Measurements from ENCODE around the gene RAMACL. TPM values are rescaled to one million over a fixed set of nuclear protein-coding genes. Genes with fewer than 3 reads are reported as not detected.
A peak's percentile ranks its signal among the peaks of the same experiment; 100 is the strongest.
"Not testable (repeated sequence)": the region's sequence is repeated elsewhere in the genome, so short reads cannot be mapped to it uniquely, and the experiment has no call there.

RAMACL gene
- 0.14 and 0.30 TPM in 2 replicates for total RNA-seq

- Mint-ChIP-seq H3K36me3 (ENCODE audit: low read depth) (no peaks in the 10 kb centered on the region), H3K27me3 (no peaks in the 10 kb centered on the region), H3K4me3 (no peak within 1 kb of the TSS), H3K27ac (no peak within 1 kb of the TSS), H3K9me3 (no peaks in the 10 kb centered on the region), H3K4me1 (peaks cover 13% of the 10 kb centered on the region)
- intact Hi-C loops (cut with micrococcal nuclease) = no loop called here
- DNase-seq = peak; percentile 80
Observed at GRCh38 chr6:166586424-166587156, at the start of gene RAMACL. Gene RAMACL, minus strand, starts transcription at chr6:166586678. Its CDS starts 201 bp downstream, at chr6:166586477.

GRCh38 chr6:166635013-166635970 is 48.8 kb upstream of the RAMACL start:
- Mint-ChIP-seq H3K36me3 (ENCODE audit: low read depth) (no peaks in the 10 kb centered on the region), H3K27ac (no peak overlapping the region), H3K9me3 (no peaks in the 10 kb centered on the region), H3K4me3 (no peak overlapping the region), H3K27me3 (peaks cover 23% of the 10 kb centered on the region), H3K4me1 (peaks cover 6% of the 10 kb centered on the region)
- intact Hi-C loops (cut with micrococcal nuclease) = no loop called here
- no peak for DNase-seq

- peaks cover 24% of the 10 kb centered on the region for H3K27me3 Mint-ChIP-seq
Observed at GRCh38 chr6:166634581-166634980, 48.1 kb upstream of the RAMACL start.

GRCh38 chr6:166633732-166634535 is 47.5 kb upstream of the RAMACL start:
- intact Hi-C loops (cut with micrococcal nuclease) = no loop called here
- peaks cover 23% of the 10 kb centered on the region for H3K27me3 Mint-ChIP-seq
- H3K27ac Mint-ChIP-seq = no peak overlapping the region

More at GRCh38 chr6:166634581-166634980, 48.1 kb upstream of the RAMACL start:
- H3K4me1 Mint-ChIP-seq; H3K9me3 Mint-ChIP-seq; intact Hi-C loops (cut with micrococcal nuclease); H3K27ac Mint-ChIP-seq; H3K36me3 Mint-ChIP-seq (ENCODE audit: low read depth); DNase-seq; H3K4me3 Mint-ChIP-seq: not testable (repeated sequence)

GRCh38 chr6:166632731-166633130 is 46.3 kb upstream of the RAMACL start:
- no peaks in the 10 kb centered on the region for H3K36me3 Mint-ChIP-seq (ENCODE audit: low read depth)
- no peaks in the 10 kb centered on the region for H3K9me3 Mint-ChIP-seq
- DNase-seq = no peak
- H3K4me1 Mint-ChIP-seq = peaks cover 14% of the 10 kb centered on the region
- H3K27me3 Mint-ChIP-seq = peaks cover 30% of the 10 kb centered on the region
- no peak overlapping the region for H3K4me3 Mint-ChIP-seq
- intact Hi-C loops (cut with micrococcal nuclease) = no loop called here
- H3K27ac Mint-ChIP-seq = no peak overlapping the region

More at GRCh38 chr6:166633732-166634535, 47.5 kb upstream of the RAMACL start:
- Mint-ChIP-seq H3K4me1 (peaks cover 7% of the 10 kb centered on the region), H3K36me3 (ENCODE audit: low read depth) (no peaks in the 10 kb centered on the region), H3K9me3 (no peaks in the 10 kb centered on the region), H3K4me3 (no peak overlapping the region)
- DNase-seq = no peak

DNA sequence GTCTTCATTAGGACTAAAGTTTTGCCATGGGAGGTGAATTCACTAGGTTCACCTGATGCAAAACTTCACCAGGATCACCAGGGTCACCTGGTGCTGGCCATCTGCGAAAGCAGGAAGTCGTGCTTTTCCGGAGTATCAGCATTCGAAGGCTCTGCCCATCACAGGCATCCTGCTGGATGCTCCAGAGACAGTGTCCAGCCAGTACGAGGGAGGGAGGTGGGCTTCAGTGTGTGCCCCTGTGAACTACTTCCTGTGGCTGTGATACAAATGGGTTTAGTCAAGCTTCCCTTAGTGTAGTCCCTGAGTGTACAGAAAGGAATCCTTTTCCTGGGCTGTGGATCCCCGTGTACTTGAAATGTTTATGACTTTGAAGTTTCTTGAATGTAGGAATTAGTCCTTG is 44.0 kb upstream of the RAMACL start:
- H3K4me1 Mint-ChIP-seq = peaks cover 17% of the 10 kb centered on the region
- H3K27me3 Mint-ChIP-seq = peaks cover 36% of the 10 kb centered on the region
- H3K36me3 Mint-ChIP-seq (ENCODE audit: low read depth) = no peaks in the 10 kb centered on the region
- H3K9me3 Mint-ChIP-seq = no peaks in the 10 kb centered on the region
- no peak overlapping the region for H3K4me3 Mint-ChIP-seq
- no peak for DNase-seq
- no peak overlapping the region for H3K27ac Mint-ChIP-seq
- intact Hi-C loops (cut with micrococcal nuclease) = no loop called here

DNA sequence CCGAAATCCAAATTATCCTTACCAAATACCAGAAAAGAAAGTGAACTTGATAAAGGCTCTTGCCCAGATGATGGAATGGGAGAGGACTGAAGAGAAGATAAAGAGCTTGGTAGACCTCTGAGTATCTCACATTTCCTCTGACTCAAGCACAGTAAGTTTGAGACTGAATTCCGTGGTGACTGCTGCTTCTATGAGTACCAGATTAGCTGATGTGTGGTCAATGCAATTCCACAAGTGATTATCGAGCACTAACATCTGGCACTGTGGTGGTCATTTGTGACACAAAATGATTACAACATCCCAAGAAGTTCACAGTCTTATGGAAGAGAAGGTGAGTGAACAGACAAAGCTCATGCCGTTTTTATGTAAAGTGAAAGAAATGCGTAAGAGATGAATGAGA is 43.1 kb upstream of the RAMACL start:
- intact Hi-C loops (cut with micrococcal nuclease) = loop anchor here (5.0 to 10.0 kb wide), 4 partner anchors 137 to 1198 kb away; partner anchors contain the start of gene AFDN
- Mint-ChIP-seq H3K4me3 (no peak overlapping the region), H3K36me3 (ENCODE audit: low read depth) (no peaks in the 10 kb centered on the region), H3K9me3 (no peaks in the 10 kb centered on the region), H3K4me1 (peaks cover 17% of the 10 kb centered on the region), H3K27me3 (peaks cover 43% of the 10 kb centered on the region), H3K27ac (no peak overlapping the region)
- DNase-seq = no peak

GRCh38 chr6:166627875-166628801 is 41.7 kb upstream of the RAMACL start:
- peak overlapping the region; percentile 91 for H3K4me3 Mint-ChIP-seq
- intact Hi-C loops (cut with micrococcal nuclease) = loop anchor here (1.0 to 10.0 kb wide), 8 partner anchors 87 to 1199 kb away; partner anchors contain the start of genes AFDN, CEP43 and RNASET2
- H3K9me3 Mint-ChIP-seq = no peaks in the 10 kb centered on the region
- H3K27me3 Mint-ChIP-seq = peaks cover 45% of the 10 kb centered on the region
- peak; percentile 90 for DNase-seq
- no peaks in the 10 kb centered on the region for H3K36me3 Mint-ChIP-seq (ENCODE audit: low read depth)
- H3K4me1 Mint-ChIP-seq = peaks cover 17% of the 10 kb centered on the region
- peak overlapping the region; percentile 83 for H3K27ac Mint-ChIP-seq

DNA sequence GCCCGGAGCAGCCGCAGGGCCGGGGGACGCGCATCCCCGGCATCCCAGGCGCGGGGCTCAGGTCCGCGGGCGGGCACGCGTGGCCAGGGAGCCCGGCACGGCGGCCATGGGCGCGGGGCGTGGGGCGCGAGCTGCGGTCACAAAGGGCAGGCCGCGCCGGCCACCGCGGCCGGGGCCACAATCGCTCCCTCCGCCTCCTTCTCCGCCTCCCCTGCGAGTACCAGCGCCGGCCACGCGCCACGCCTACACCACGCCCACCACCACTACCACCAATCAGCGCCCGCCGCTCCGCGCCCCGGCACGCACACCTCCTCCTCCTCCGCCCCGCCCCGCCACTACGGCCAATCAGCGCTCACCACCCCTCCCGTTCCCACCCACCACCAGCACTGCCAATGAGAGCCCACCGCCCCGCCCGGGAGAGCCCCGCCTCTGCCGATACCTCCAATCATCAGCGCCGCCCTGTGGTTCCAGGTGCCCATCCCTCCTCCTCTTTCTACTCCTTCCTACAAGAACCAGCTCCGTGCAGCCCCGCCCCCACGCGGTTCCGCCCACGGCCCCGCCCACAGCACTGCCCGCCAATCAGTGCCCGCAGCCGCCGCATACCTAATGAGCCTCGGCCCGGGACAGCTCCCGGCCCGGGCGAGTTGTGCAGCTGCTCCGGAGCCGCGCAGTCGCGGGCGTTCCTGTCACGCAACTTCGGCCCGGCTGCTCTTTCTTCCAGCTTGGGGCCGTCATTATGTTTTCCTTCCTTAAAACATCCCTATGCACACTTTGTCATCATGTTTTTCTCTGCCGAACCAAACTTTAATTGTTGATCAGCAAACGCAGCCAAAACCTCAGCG is 40.8 kb upstream of the RAMACL start, which contains the start of gene RPS6KA2:
Gene RPS6KA2, minus strand, starts transcription at position 219 of the 842 bp plus-strand sequence. CDS start 232 bp downstream, outside the sequence.
- Mint-ChIP-seq H3K9me3 (no peaks in the 10 kb centered on the region), H3K27ac (peak within 1 kb of the TSS; percentile 83), H3K36me3 (ENCODE audit: low read depth) (no peaks in the 10 kb centered on the region), H3K4me1 (peaks cover 17% of the 10 kb centered on the region), H3K4me3 (peak within 1 kb of the TSS; percentile 91), H3K27me3 (peaks cover 46% of the 10 kb centered on the region)
- intact Hi-C loops (cut with micrococcal nuclease) = loop anchor here (1.0 to 10.0 kb wide), 8 partner anchors 86 to 1200 kb away; partner anchors contain the start of genes AFDN, CEP43 and RNASET2
- peak; percentile 100 for DNase-seq

GRCh38 chr6:166626177-166627032 is 39.9 kb upstream of the RAMACL start:
- Mint-ChIP-seq H3K9me3 (no peaks in the 10 kb centered on the region), H3K27me3 (peaks cover 40% of the 10 kb centered on the region), H3K4me1 (peaks cover 20% of the 10 kb centered on the region), H3K4me3 (peak overlapping the region; percentile 91), H3K36me3 (ENCODE audit: low read depth) (no peaks in the 10 kb centered on the region), H3K27ac (no peak overlapping the region)
- DNase-seq = peak; percentile 77
- intact Hi-C loops (cut with micrococcal nuclease) = loop anchor here (1.0 to 10.0 kb wide), 8 partner anchors 85 to 1201 kb away; partner anchors contain the start of genes AFDN, CEP43 and RNASET2

GRCh38 chr6:166625356-166625755 is 38.9 kb upstream of the RAMACL start:
- Mint-ChIP-seq H3K36me3 (ENCODE audit: low read depth) (no peaks in the 10 kb centered on the region), H3K4me3 (no peak overlapping the region), H3K27ac (no peak overlapping the region), H3K4me1 (peaks cover 20% of the 10 kb centered on the region), H3K27me3 (peaks cover 39% of the 10 kb centered on the region), H3K9me3 (no peaks in the 10 kb centered on the region)
- DNase-seq = no peak
- intact Hi-C loops (cut with micrococcal nuclease) = loop anchor here (5.0 to 10.0 kb wide), 4 partner anchors 133 to 1202 kb away; partner anchors contain the start of gene AFDN
